CD1c-positive myeloid dendritic cell (primary cell): Measurements from ENCODE around the gene ATXN7.

Experiments used
- DNase-seq: peaks from one replicate; pipeline ENCODE4 v3.0.0-alpha.2; 2016; ENCODE audit errors: extremely low spot score

Gene ATXN7

DNA sequence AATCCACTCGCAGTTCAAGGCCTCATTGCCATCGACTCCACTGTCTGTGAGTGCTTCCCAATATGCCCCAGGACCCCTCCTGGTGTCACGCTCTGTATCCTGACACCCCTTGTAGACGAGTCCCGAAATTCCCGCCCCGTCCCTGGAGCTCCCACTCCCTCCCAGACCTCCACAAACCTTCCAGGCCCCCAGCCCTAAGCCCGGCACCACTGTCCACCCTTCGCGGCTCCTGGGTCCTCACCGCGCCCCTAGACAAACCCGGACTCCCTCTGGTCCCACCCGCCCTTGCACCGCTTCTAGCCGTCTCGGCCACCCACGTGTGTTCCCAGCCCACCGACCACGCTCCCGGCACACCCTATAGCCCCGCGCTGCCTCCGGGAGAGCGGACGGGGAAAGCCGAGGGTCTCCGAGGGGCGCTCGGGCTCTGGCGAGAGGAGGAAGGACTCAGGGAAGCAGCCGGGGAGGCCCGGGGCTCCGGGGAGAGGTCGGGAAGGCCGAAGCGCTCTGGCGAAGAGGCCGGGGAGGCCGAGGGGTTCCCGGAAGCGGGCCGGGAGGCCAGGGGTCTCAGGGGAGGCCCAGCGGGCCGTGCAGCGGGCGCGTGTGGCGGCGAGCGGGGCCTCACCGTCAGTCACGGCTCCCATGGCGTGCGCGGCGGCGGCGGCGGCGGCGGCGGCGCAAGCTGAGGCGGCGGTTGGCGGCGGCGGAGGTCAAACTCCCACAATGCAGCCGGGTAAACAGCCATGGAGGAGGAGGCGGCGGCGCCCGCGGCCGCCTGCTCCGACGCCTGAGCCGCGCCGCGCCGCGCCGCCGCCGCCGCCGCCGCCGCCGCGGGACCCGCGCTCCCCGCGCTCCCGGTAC, at the start of gene ATXN7, which contains the start of gene THOC7:
Gene ATXN7 (plus strand): TSS at position 718 of the 858 bp plus-strand sequence. CDS start 48,732 bp downstream, outside the sequence.
Gene THOC7 (minus strand): TSS at position 656 of the 858 bp plus-strand sequence. CDS start 15 bp downstream, at position 641.
- peak; percentile 74 for DNase-seq

GRCh38 chr3:63814237-63814636, 49.4 kb upstream of the ATXN7 start:
- DNase-seq: no peak

DNA sequence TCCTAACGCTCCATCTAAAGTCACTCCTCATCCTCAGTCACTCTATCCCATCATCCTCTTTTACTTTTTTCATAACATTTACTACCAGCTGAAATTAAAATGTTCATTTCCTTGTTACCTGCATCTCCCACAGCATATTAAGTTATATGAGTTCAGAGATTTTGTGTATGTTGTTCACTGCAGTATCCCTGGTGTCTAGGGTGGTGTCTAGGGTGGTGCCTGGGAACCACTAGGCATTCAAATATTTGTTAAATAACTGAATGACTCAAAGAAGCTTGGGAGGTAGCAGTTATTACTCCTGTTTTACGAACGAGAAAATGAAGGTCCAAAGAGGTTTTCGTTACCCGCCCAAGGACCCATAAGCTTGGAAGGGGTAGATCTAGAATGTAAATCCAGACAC, 46.4 kb upstream of the ATXN7 start:
- DNase-seq: no peak

DNA sequence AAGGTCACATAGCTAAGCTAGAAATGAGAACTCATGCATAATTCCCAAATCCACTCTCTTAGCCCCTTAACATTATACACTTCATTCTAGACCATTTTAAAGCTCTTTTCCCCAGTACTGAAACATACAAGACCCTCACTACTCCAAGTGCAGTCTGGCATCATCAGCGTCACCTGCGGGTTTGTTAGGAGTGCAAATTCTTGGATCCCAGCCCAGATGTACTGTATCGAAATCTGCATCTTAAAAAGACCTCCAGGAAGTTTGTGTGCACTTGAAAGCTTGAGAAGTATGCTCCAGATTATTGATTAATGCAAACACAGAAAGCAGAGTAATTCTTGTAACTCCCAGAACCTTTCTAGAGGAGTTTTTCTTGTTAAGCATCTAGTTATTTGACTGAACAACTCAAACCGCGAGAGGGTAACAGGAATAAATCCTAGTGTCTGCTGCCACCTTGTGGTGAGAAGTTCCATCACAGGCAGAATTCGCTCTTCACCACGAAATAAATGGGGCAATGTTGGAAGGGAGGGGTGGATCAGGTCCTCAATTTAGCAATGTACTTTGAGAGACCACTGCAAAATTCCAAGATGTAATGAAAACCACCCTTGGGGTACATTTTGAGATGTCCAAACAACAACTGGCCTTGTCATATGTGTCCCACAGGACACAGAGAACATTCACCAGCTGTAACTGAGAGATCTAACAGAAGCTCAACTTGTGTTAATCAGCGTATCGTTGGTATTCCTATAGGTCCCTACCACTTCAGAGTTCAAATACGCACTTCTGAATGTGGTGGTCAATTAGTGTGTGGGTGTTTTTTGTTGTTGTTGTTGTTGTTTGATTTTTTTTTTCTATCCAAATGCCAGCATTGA, 45.2 kb upstream of the ATXN7 start:
- peak; percentile 73 for DNase-seq

- DNase-seq: no peak
These were observed 44.6 kb upstream of the ATXN7 start, which contains the start of gene C3orf49 for GRCh38 chr3:63819151-63819398. Gene C3orf49 (plus strand): TSS chr3:63819299. CDS start chr3:63819472, 173 bp downstream.

- no peak for DNase-seq
These were observed 39.4 kb upstream of the ATXN7 start for GRCh38 chr3:63824309-63824708.

DNA sequence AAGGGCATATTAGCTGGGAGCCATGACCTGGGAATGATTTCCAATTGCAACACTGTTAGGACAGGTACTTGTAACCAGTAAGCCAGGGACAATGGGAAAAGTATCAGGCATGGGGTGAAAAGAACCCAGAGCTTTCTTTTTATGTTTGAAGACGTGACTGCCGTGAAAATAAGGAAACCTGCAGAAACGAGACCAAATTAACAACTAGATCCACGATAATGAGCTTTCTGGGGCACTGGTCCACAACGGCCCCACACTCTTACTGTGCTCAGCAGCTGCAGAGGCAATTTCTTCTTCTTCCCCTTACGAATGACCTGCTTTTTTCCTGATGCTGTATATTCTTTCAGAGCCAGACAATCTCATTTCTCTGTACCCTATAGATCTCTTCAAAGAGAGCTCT, 33.1 kb upstream of the ATXN7 start:
- no peak for DNase-seq

DNA sequence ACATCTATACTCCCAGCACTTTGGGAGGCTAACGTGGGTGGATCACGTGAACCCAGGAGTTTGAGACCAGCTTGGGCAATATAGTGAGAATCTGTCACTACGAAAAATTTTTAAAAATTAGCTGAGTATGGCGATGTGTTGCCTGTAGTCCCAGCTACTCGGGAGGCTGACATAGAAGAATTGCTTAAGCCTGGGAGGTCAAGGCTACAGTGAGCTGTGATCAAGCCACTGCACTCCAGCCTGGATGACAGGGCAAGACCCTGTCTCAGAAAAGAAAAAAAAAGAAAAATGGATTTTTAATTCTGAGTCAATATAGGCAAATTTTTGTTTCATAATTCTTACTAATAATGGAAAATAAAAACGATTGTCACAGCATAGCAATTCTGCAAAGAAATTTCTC, 31.3 kb upstream of the ATXN7 start:
- no peak for DNase-seq

GRCh38 chr3:63841704-63842103, 22.0 kb upstream of the ATXN7 start:
- DNase-seq: no peak

GRCh38 chr3:63842127-63842526, 21.5 kb upstream of the ATXN7 start:
- no peak for DNase-seq

DNA sequence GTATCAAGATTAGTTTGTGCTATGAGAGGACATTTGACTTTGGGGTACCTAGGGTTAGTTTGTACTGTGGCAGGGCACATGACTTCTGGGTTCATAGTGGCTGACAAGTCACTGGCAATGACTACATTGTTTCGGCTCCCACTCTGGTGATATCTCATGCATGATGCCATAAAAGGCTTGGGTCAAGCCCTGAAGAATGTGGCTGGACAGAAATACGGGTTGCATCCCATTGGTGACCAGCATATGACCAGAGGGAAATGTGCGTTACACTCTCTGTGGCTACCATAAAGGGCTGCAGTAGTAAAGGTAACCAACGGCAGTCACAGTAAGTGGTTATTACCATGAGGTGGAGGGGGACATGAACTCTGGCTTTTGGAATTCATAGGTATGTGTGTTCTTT, 18.5 kb upstream of the ATXN7 start:
- DNase-seq: no peak

DNA sequence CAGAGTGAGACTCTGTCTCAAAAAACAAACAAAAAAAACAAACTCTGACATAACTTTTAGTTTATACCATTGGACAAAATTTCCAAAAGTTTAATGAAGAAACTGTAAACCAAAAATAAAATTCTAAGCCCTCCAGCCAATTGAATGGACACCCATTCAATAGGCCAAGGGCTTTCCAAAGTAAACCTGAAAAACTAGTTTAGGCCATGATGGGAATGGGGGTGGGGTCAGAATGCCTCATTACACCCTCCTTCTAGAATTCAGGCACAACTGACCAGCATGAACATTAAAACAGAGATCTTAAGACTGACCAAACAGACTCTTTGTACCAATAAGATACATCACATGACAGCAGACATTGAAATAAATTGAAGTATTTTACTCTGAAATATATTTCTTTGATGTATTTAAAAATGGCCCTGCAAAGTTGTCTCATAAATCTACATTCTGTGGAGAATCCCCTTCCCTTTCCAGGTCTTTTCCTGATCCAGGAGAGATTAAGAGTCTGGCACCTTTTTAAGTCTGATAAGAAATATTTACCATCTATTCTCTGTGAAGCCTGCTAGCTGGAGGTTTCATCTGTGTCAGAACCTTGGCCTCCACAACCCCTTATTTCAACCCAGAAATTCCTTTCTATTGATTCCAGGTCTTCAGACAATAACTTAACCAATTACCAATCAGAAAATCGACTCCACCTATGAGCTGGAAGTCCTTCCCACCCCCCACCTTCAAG, 15.8 kb upstream of the ATXN7 start:
- DNase-seq: no peak

GRCh38 chr3:63849175-63849574, 14.5 kb upstream of the ATXN7 start:
- no peak for DNase-seq

- DNase-seq: no peak
These were observed 12.4 kb upstream of the ATXN7 start for GRCh38 chr3:63851287-63851686.

DNA sequence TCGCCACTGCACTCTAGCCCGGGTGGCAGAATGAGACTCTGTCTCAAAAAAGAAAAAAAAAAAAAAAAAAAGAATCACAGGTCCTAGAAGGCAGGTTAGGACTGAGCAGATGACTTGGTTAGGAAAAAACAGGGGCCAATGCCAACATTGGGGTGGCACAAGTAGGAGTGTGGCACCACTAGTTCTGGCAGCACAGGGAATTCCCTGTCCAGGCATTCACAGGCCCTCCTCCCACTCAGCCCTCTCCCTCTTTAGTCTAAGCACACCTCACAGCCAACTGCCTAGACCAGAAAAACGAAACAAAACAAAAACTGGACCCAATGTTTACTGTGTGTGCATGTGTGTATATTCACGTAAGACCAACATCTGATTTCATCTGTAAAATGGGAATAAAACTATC, 10.6 kb upstream of the ATXN7 start:
- DNase-seq: no peak

DNA sequence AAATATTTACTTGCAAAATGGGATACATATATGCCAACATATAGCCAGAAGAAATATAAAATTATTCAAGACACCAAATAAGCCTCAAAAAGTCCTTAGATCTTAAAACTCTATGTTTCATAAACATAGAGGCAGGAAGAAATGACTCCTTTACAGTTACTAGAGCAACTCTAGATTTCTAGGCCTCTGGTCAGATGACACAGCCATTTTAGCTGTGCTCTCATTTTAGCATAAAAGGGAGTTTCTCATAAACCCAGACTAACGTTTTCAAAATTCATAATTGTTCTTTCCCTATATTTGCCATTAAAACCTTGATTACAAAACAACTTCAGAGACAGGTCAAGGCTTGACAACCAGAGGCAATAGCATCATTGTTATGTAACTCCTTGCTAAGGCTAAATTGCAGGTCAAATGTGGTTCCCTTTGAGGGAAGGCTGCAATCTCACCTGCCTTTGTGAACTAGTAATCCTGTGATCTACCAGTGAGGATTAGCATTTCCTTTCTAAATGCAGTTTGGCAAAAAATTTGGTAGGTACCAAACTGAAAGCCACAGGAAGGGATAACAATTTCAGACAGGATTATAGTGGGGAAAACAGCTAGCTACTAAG, 8.2 kb upstream of the ATXN7 start:
- DNase-seq: no peak

DNA sequence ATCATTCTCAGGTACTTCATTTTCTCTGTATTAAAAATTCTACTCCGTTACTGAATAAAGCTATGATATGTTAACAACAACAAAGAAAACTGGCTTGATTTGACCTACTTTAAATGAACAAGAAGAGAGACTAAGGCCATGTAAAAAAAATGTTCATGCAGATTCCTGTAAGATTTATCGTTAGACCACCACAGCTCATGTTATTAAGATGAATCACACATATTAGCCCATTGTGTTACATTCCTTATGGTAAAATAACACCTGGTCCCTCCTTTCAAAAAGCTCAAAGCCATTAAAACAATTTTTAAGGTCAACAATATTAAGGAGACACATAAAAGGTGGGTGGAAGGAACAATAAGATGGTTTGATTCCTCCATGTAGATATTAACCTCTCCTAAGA, 6.4 kb upstream of the ATXN7 start:
- no peak for DNase-seq

GRCh38 chr3:63860776-63861175, 2.9 kb upstream of the ATXN7 start:
- no peak for DNase-seq

- no peak for DNase-seq
These were observed 2.4 kb upstream of the ATXN7 start for GRCh38 chr3:63861306-63861705.

GRCh38 chr3:63862804-63863149, 890 bp upstream of the ATXN7 start:
- DNase-seq: no peak

GRCh38 chr3:63864008-63864964, 619 bp downstream of the ATXN7 start:
- peak; percentile 69 for DNase-seq
